NCI-H82 (cell line): ENCODE data around the gene CELSR1.

ENCODE experiments used
- DNase-seq: peaks from one replicate; lab custom pipeline; 2025; lab: John Stamatoyannopoulos, UW

CELSR1 gene

DNA sequence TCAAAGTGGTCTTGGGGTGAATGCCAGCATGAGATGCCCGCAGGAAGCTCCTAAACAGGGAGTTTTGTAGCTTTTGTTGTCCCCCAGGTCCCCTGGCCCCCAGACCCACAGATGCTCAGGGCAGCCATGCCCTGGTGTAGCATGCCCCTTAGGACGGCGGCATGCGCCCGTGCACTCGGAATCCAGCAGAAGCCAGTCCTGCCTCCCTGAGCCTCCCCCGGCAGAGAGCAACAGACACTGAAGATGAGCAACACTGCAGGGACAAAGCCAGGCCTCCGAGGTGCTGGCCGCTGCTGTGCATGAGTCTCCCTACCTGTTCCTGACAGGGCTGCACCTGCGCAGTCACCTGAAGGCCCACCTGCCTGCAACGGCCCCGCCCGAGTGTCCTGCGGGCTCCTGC is 142.8 kb downstream of the CELSR1 start:
- no peak for DNase-seq

DNA sequence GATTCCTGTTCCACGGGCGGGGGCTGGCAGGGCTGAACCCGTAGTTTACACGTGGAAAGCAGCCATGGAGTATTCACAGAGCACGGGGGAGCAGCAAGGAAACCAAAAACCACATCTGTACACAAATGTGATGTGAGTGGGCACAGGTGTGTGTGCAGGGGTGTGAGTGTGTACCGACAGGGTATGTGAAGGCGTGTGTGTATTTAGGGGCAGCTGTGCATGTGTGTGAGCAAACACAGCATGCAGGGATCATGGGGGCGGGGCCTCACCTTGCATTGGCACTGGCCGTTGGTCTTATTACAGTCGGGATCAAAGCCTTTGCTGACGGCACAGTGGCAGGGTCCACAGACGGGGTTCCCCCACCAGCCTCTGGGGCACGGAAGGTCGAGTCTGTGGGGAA is 143.5 kb downstream of the CELSR1 start:
- no peak for DNase-seq

DNA sequence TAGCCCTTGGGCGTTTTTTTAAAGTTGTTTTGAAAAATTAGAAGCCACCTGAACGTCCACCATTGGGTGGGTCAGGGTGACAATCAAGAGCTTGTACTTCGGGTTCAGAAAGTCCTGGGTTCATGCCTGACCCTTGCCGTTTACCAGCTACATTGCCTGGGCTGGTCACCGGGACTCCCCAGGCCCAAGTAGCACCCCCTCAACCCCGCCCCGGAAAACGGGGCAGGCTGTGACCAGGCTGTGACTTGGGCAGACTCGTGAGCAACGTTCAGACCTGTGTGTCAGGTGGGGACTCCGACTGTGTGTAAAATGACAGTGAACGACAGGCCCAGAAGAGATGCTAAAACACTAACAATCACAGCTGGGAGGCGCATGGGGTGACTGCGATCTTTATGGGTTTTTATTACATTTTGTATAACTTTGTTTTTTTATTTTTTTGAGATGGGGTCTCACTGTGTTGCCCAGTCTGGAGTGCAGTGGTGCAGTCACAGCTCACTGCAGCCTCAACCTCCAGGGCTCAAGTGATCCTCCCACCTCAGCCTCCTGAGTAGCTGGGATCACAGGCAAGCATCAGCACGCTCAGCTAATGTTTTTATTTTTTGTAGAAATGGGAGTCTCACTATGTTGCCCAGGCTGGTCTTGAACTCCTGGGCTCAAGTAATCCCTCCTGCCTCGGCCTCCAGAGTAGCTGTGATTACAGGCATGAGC is 145.1 kb downstream of the CELSR1 start:
- no peak for DNase-seq

DNA sequence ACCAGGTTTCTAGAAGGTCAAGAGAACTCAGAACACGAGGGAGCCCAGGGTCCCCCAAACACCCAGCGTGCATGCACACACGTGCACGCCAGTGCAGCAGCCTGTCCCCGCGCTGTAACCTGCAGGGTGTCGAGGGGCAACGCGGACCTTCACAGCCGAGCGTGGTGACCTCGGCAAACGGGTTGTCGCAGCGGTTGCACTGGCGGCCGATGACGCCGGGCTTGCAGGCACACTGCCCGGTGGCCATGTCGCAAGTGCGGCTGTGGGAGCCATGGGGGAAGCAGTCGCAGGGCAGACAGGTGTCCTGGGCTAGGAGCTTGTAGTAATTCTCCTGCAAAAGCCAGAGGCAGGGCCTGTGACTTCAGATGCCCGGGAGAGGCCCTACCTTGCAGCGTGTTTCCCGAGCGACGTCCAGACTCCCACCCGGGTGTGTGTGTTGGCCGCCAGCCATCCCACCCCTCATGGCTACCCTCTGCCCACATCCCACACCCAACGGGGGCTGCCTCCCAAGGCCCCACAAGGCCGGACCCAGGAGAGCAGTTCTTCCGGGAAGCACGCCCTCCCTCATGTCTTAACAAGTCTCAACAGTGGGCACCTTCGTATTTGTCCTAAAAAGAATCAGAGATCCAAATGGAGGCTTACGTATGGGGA is 145.8 kb downstream of the CELSR1 start:
- no peak for DNase-seq

DNA sequence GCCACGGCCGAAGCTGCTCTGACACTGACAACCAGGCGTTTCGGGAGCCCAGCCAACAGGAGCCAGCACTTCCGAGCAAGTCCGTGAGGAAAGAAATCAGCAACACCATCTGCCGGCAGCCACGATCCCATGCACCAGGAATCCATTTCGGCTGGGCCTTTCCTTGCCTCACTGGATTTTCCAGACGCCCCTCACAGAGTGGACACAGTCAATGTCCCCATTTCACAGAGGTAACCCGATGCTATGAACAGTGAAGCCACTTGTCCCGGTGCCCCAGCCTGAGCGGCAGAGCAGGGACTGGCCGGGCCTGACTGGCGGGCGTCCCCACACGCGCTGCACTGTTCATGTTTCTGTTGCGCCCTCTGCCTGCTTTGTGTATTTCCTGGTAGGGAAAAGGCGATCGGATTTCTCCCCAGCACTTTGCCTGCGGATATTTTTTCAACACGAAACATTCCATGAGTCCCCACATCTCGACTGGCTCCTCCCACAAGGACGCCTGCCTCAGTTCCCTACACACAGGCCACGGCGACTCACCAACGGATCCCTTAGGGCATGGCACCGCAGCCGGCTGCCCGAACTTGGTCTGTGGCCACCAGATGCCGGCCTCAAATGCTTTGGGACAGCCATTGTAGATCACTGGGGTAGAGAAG is 146.6 kb downstream of the CELSR1 start:
- DNase-seq = peak; percentile 45

DNA sequence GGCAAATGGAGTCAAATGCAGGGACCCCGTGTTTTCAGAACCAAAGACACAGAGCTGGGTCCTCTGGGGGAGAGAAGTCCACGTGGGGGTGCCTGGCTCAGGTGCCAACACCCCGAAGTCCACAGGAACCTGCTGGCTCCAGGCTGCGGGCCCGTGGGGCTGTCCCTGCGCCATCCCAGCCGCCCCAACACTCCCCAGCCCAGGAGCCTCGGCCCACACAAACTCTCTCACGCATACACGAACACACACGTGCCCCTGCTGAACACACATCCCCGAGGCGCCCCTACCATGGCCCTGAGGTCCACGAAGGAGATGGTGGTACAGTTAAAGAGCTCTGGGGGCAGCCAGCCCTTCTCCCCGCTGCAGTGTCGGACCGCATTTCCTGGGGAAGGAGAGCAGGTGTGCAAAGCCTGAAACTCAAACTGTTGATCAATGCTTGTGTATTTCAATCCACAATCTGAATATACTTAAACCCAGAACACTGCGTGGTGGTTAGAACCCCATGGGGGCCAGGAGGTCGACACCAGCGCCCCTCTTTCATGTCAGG is 147.2 kb downstream of the CELSR1 start:
- DNase-seq = no peak

DNA sequence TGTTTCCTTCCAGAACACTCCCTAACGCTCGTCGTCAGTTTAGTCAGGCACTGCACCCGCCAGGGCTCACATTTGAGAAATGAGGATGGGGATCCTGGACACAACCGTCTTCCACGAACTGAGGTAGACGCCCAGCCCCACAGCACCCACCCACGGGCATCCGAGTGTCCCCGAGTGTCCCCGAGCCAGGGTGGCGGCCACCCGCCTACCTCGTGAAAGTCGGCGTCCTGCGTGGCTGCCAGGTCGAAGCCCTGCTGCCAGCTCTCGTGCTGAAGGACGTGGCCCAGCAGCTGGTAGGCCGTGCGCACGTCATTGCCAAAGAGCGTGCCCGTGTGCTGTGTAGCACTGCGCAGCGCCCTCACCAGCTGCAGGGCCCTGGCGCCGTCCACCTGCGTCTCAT is 148.3 kb downstream of the CELSR1 start:
- DNase-seq = no peak

DNA sequence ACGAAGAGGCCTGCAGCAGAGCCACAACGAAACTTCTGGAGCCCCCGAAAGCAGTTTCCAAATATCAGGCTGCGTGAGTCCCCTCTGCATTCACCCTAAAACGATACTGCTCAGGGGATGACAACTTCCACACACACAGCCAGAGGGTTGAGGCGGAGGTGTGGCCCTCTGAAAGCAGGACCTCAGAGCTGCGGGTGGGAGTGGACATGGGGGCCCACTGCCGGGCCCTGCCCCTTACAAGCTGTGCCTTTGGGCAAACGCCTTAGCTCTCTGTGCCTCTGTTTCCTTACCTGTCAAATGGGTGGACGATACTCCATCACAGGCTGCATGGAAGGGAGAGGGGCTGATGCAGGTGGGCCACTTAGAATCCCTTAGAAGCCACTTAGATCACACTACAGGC is 148.8 kb downstream of the CELSR1 start:
- no peak for DNase-seq

DNA sequence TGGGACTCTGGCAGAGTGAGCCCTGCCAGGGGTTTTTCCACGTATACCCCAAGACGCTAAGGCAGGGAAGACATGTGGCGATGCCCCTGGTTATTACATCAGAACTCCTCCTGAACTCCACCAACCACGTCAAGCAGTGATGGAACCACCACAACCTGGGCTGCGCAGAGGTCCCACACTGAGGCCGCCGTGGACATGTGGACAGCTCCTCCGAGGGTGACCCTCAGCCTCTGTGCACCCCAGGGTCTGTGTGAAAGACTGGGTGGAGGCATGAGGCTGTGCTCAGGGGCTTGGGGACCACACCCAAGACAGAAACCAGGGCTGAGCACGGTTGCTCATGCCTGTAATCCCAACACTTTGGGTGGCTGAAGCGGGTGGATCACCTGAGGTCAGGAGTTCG is 149.7 kb downstream of the CELSR1 start:
- DNase-seq = no peak

DNA sequence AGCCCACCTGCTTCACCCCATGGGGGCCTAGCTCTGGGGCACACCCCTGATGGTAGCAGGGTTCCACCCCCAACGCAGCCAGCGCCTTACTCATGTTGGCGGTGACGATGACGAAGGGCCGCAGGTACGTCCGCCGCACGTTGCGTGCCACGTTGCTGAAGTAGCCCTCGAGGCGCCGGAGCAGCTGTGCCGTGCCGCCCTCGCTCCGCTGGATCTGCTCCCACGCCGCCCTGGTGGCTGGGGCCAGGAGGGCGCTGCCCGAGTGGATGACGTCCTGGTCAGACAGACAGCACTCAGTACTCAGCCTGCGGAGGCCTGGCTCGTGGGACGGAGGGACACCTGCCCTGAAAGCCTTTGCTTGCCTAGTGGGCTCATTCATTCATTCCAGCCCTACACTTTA is 151.1 kb downstream of the CELSR1 start:
- DNase-seq = peak; percentile 13

DNA sequence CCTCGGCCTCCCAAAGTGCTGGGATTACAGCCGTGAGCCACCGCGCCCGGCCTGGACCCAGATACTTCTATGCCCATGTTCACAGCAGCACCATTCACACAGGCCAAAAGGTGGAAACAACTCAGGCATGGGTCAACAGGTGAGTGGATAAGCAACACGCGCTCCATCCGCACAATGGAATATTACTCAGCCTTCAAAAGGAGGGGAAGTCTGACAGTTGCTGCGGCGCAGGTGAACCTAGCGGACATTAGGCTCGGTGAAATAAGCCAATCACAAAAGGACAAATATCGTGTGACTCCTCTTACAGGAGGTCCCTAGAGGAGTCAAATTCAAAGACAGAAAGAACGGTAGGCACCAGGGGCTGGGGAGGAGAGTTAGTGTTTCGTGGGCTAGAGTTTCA is 154.9 kb downstream of the CELSR1 start:
- no peak for DNase-seq

DNA sequence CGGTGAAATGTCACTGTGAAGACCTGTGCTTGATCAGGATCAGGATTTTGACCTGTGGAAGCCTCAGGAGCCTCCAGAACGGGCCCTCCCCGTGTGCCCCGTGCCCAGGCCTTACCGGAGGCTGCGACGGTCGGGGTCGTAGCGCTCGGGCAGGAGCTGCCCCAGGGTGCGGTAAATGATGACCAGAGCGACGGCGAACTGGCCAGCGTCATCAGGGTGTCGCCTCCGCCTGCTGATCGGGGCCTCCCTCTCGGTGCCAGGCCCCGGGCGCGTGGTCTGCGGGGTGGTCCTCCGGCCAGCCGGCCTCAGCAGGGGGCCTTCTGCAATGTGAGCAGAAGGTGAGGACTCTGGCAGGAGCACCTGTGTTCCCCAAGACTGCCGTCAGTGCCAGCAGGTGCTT is 155.7 kb downstream of the CELSR1 start:
- no peak for DNase-seq

DNA sequence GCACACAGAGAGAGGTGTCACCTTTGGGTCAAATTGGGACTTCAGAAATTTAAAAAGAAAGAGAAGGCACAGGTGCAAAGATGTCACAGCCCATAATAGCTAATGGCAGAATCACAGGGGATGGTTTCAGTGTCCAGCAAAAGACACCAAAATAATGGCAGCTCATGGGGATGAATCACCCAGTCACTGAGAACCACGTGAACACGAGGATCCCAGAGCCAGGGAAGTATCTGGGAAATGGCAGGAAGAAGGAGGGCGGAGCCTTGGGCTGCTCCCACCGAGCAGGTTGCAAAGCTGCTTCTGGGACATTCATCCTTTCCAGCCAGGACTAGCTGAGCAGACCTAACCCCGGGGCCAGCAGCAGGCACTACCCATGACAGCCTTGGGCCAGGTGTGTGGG is 156.3 kb downstream of the CELSR1 start:
- no peak for DNase-seq

DNA sequence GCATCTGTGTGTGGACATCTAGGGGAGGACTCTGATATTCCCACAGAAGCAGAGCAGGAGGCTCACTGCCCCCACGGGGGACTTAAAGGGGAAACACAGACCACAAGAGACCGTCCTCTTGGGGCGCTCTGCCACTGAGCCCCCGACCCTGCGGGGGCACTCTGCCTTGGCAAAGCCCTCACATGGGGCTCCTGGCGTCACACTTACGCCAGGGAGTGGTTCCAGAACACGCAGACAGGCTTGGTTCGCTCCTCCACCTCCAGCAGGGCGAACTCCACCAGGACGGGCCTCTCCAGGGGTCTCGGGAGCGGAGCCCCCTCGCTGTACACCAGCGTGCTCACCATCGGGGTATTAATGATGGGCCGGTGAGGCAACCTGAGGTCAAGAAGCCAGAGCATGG is 156.8 kb downstream of the CELSR1 start:
- DNase-seq = no peak

DNA sequence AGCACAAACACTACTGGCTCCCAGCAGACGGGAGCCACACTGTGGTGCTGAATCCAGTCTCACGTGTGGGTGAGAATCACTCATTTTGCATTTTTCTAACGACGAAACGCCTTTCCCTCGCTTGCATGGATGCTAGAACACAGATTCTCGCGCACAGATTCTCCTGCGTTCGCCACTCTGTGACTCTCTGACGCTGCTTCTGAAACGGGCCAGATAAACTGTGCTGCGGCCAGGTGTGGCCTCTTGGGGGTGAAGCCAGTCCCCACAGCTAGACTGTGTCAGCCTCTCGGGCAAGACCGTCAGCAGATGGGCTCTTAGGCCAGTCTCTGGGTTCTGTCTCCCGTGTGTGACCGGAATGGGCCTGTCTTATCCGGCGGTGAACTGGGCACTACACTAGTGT is 157.4 kb downstream of the CELSR1 start:
- DNase-seq = no peak

DNA sequence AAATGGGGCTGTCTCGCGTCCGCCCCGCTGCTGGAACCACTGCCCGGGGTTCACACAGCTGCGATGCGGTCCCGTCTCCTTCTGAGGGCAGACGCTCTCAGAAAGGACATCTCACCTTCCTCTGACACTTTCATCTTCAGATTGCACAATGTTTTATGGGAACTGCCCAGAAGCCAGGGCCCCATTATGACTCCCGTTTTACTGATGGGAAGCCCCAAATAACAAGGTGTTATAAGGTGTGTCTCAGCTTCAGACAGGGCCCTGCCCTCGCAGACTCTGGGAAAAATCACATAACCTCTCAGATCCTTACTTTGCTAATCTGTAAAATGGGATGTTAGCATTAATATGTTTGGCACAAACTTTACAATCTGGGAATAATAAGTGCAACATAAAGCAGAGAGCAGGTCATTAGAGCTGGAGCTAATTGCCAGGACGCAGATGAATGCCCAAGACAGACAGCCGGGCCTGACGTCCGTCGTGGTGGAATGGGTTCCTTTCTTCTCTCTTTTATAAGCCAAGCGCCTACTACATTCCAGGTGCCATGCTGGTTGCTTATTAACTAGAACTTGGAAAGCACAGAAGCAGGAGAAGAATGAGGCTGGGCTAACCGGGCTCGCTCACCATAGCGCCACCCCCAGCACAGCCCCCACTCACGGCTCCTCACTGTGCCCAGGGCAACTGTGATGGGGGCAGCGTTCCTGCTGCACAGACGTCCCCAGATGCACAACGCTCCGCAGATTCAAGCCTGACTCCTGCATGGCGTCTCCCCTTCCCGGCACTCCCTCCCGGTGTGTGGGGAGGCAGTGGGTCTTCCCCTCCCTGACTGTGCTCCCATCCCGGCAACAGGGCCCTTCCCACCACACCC is 158.1 kb downstream of the CELSR1 start:
- no peak for DNase-seq

DNA sequence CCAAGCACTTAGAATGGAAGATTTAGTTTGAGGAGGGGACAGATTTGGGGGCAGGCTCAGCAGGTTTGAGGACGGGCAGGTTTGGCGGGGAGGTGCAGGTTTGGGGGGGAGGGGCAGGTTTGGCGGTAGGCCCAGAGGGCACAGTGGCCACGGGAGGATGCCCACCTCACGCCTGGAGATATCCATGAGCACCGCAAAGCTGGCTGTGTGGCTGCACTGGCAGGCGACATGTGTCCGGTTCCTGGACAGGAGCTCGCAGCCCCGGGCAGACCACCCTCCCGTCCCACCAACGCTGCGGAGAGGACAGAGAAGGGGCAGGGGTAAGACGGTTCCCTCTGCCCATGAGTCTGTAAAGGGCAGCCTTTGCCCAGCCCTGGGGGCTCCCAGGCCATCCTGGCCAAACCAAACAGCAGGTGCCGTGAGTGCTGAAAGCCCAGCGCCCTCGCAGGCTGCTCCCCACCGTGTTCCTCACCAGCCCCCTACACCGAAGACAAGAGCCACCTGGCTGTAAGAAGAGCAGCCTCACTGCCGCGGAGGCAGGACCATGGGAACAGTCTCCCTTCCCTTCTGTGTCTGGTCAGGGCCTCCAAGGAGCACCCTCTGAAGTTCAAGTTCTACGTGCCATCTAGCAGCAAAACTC is 158.9 kb downstream of the CELSR1 start:
- no peak for DNase-seq

DNA sequence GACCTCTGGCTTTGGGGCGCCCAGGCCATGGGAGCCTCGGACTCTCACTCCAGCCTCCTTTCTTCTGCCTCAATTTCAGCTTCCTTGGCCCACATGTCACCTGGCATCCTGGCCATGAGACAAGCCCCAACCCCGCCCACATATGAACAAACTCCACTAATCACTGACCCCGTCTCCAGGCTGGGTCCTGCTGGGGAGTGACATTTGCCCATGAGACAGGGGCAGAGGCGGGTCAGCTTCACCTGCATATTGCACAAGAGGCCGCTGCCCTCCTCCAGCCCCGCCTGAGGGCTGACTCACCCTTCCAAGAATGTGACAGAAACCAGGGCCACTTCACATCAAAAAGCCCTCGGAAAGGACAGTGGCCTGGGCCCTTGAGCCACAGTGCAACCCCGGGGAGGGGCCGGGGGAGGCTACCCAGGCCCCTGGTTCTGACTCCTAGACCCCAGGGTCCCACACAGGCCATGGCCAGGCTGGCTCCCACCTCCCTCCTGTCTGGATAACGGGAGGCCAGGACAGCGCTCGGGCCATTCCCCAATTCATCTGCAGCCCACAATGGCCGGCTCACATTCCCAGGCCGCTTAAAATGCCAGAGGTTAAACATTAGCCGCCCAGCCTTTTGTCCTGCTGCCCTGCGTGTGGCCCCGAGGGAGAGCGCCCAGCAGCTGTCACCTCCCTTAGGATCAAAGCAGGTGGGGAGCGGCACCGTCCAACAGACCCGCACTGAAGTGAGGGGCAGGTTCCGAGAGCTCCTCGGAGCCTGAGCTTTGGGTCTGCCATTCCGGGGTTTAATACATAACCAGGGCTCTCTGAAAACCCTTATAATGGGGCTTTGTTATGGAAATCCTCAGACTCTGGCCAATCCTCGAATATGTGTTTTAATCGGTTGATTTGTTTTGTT is 159.6 kb downstream of the CELSR1 start:
- DNase-seq = no peak

DNA sequence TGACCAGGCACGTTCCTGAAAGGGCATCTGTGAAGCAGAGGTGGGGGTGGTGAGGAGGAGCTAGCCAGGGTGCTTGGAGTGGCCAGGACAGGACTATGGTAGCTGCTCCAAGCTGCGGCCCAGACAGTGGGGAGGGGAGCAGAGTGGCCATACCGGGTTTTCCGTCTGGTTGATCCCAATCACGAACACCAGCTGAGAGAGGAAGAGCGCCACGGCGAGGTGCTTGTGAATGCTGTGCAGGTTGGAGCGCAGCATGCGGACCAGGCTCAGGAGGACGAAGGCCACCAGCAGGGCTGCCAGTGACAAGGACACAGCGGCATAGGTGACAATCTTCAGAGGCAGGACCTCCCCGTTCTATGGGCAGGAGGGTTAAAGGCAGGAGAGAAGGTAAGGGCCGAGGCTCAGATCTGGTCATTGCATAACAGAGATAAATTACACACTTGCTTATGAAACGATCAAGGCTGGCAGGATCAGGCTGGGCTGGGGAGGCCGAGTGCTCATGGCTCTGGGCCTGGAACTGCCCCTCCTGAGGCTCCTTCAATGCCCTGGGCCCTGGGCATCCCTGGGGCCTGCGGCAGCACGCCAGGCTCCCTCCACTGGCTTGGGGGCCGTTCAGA is 160.4 kb downstream of the CELSR1 start:
- no peak for DNase-seq

DNA sequence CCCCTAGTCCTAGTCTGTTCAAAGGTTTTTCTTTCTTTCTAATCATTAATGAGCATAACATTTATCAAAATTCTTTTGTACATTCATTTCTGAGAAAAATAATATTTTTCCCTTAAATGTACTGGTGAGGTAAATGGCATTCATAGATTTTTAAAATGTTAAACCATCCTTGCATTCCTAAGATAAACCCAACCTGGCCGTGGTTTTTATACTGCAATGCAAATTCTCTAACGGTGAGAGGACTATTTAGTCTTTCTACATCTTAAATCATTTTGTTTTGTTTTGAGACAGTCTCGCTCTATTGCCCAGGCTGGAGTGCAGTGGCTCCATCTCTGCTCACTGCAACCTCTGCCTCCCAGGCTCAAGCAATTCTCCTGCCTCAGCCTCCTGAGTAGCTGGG is 161.3 kb downstream of the CELSR1 start:
- DNase-seq = no peak
